K562 (cell line): ENCODE data around the gene OMP. TPM values are rescaled to one million over a fixed set of nuclear protein-coding genes. Genes with fewer than 3 reads are reported as not detected.

Experiments
- DNMT1 ChIP-seq: fragments of 450-650 bp; IDR thresholded peaks from 2 replicates; pipeline ENCODE4 v1.6.1; 2016; ENCODE audit warnings: antibody characterized with exemption, mild to moderate bottlenecking
- HDGF ChIP-seq: fragments of 450-650 bp; IDR thresholded peaks from 2 replicates; pipeline ENCODE4 v1.6.1; 2016
- MCM3 ChIP-seq: fragments of 450-650 bp; IDR thresholded peaks from 2 replicates; pipeline ENCODE4 v1.6.1; 2016
- PML ChIP-seq: IDR thresholded peaks from 2 replicates; pipeline ENCODE4 v1.6.1; 2012; ENCODE audit warnings: low read length, inconsistent platforms
- RB1 ChIP-seq: fragments of 450-650 bp; IDR thresholded peaks from 2 replicates; pipeline ENCODE4 v1.6.1; 2017; ENCODE audit warnings: low read depth, mild to moderate bottlenecking
- RFX1 ChIP-seq: fragments of 450-650 bp; IDR thresholded peaks from 2 replicates; pipeline ENCODE4 v1.6.1; 2016; ENCODE audit warnings: mild to moderate bottlenecking, moderate library complexity
- SIN3B ChIP-seq: fragments of 450-650 bp; IDR thresholded peaks from 2 replicates; pipeline ENCODE4 v1.6.1; 2017; ENCODE audit warnings: low read depth, mild to moderate bottlenecking, moderate library complexity
- TCF7 ChIP-seq: sonication (generic); IDR thresholded peaks from 2 replicates; pipeline ENCODE4 v1.6.1; 2016; ENCODE audit warnings: antibody characterized with exemption, borderline replicate concordance
- ZBTB7A ChIP-seq: IDR thresholded peaks from 2 replicates; pipeline ENCODE4 v1.6.1; 2011; ENCODE audit warnings: low read depth, mild to moderate bottlenecking, low read length, moderate library complexity, borderline replicate concordance; ENCODE audit not compliant: control insufficient read depth
- ZFP91 ChIP-seq: sonication (generic); formaldehyde crosslinking; IDR thresholded peaks from 2 replicates; pipeline ENCODE4 v1.8.0; 2022; ENCODE audit warnings: mild to moderate bottlenecking, missing genetic modification reagents
- ZNF143 ChIP-seq: sonication (generic); formaldehyde crosslinking; IDR thresholded peaks from 2 replicates; pipeline ENCODE4 v1.9.0; 2022; ENCODE audit warnings: mild to moderate bottlenecking, missing genetic modification reagents
- ZNF507 ChIP-seq: conservative IDR thresholded peaks from 2 replicates; pipeline ENCODE4 v1.6.1; 2017; ENCODE audit warnings: missing genetic modification characterization, missing compliant biosample characterization
- polyA plus RNA-seq, 8 experiments: library from polyadenylated mRNA; depleted of rRNA in 4 of 8; stranded (reverse) in 5 of 8; unstranded in 3 of 8; fragments of >200 nt; fragmentation: Nextera tagmentation in 2 of 8; fragmentation: Illumina TruSeq in 1 of 8; extraction: Ambion mirVana in 2 of 8; extraction: Trizol in 1 of 8; gene quantifications; 2 replicates each; pipeline versions ENCODE4 v1.2.1 to v1.2.3, GENCODE V29; 2011 to 2014; ENCODE audit warnings: inconsistent platforms in 1 of 8, missing spikeins in 1 of 8
- total RNA-seq, 7 experiments: library from RNA; depleted of rRNA in 6 of 7; stranded (reverse); fragments of >200 nt in 6 of 7; fragmentation: Illumina TruSeq in 2 of 7; extraction: Trizol in 2 of 7; gene quantifications; 2 replicates each; pipeline versions ENCODE4 v1.2.1 to v1.2.3, GENCODE V29; 2011 to 2021; ENCODE audit warnings: low replicate concordance in 1 of 7
- TF ChIP-seq, protein P1 (sequence below): fragments of 200-600 bp; sonication (generic); IDR thresholded peaks from one replicate; pipeline ENCODE4 v1.6.1; 2012; ENCODE audit warnings: mild to moderate bottlenecking, low read depth, low read length, inconsistent platforms
- TF ChIP-seq, protein P2 (sequence below), 3 experiments: IDR thresholded peaks in 2 of 3; conservative IDR thresholded peaks in 1 of 3; 2 replicates each; pipeline ENCODE4 v1.5.1; 2011 to 2012; ENCODE audit warnings: low read length in 3 of 3, mild to moderate bottlenecking in 3 of 3, control low read depth in 2 of 3, improper control_type of control experiment in 1 of 3, inconsistent platforms in 1 of 3, low read depth in 1 of 3, mixed read lengths in 1 of 3, moderate library complexity in 1 of 3; ENCODE audit not compliant: insufficient read depth in 2 of 3

Gene OMP
- total and polyA plus RNA-seq, 9 of the 15 experiments (the other 6 are each of a cell fraction or from before 2014, with no cell fraction given), result not detected

GRCh38 chr11:77066229-77067042 lies 36.2 kb upstream of the OMP start, which contains the start of gene CAPN5 (continued):
- TF ChIP-seq, protein P1, sequence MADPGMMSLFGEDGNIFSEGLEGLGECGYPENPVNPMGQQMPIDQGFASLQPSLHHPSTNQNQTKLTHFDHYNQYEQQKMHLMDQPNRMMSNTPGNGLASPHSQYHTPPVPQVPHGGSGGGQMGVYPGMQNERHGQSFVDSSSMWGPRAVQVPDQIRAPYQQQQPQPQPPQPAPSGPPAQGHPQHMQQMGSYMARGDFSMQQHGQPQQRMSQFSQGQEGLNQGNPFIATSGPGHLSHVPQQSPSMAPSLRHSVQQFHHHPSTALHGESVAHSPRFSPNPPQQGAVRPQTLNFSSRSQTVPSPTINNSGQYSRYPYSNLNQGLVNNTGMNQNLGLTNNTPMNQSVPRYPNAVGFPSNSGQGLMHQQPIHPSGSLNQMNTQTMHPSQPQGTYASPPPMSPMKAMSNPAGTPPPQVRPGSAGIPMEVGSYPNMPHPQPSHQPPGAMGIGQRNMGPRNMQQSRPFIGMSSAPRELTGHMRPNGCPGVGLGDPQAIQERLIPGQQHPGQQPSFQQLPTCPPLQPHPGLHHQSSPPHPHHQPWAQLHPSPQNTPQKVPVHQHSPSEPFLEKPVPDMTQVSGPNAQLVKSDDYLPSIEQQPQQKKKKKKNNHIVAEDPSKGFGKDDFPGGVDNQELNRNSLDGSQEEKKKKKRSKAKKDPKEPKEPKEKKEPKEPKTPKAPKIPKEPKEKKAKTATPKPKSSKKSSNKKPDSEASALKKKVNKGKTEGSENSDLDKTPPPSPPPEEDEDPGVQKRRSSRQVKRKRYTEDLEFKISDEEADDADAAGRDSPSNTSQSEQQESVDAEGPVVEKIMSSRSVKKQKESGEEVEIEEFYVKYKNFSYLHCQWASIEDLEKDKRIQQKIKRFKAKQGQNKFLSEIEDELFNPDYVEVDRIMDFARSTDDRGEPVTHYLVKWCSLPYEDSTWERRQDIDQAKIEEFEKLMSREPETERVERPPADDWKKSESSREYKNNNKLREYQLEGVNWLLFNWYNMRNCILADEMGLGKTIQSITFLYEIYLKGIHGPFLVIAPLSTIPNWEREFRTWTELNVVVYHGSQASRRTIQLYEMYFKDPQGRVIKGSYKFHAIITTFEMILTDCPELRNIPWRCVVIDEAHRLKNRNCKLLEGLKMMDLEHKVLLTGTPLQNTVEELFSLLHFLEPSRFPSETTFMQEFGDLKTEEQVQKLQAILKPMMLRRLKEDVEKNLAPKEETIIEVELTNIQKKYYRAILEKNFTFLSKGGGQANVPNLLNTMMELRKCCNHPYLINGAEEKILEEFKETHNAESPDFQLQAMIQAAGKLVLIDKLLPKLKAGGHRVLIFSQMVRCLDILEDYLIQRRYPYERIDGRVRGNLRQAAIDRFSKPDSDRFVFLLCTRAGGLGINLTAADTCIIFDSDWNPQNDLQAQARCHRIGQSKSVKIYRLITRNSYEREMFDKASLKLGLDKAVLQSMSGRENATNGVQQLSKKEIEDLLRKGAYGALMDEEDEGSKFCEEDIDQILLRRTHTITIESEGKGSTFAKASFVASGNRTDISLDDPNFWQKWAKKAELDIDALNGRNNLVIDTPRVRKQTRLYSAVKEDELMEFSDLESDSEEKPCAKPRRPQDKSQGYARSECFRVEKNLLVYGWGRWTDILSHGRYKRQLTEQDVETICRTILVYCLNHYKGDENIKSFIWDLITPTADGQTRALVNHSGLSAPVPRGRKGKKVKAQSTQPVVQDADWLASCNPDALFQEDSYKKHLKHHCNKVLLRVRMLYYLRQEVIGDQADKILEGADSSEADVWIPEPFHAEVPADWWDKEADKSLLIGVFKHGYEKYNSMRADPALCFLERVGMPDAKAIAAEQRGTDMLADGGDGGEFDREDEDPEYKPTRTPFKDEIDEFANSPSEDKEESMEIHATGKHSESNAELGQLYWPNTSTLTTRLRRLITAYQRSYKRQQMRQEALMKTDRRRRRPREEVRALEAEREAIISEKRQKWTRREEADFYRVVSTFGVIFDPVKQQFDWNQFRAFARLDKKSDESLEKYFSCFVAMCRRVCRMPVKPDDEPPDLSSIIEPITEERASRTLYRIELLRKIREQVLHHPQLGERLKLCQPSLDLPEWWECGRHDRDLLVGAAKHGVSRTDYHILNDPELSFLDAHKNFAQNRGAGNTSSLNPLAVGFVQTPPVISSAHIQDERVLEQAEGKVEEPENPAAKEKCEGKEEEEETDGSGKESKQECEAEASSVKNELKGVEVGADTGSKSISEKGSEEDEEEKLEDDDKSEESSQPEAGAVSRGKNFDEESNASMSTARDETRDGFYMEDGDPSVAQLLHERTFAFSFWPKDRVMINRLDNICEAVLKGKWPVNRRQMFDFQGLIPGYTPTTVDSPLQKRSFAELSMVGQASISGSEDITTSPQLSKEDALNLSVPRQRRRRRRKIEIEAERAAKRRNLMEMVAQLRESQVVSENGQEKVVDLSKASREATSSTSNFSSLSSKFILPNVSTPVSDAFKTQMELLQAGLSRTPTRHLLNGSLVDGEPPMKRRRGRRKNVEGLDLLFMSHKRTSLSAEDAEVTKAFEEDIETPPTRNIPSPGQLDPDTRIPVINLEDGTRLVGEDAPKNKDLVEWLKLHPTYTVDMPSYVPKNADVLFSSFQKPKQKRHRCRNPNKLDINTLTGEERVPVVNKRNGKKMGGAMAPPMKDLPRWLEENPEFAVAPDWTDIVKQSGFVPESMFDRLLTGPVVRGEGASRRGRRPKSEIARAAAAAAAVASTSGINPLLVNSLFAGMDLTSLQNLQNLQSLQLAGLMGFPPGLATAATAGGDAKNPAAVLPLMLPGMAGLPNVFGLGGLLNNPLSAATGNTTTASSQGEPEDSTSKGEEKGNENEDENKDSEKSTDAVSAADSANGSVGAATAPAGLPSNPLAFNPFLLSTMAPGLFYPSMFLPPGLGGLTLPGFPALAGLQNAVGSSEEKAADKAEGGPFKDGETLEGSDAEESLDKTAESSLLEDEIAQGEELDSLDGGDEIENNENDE, result no peak
- TF ChIP-seq, protein P2, sequence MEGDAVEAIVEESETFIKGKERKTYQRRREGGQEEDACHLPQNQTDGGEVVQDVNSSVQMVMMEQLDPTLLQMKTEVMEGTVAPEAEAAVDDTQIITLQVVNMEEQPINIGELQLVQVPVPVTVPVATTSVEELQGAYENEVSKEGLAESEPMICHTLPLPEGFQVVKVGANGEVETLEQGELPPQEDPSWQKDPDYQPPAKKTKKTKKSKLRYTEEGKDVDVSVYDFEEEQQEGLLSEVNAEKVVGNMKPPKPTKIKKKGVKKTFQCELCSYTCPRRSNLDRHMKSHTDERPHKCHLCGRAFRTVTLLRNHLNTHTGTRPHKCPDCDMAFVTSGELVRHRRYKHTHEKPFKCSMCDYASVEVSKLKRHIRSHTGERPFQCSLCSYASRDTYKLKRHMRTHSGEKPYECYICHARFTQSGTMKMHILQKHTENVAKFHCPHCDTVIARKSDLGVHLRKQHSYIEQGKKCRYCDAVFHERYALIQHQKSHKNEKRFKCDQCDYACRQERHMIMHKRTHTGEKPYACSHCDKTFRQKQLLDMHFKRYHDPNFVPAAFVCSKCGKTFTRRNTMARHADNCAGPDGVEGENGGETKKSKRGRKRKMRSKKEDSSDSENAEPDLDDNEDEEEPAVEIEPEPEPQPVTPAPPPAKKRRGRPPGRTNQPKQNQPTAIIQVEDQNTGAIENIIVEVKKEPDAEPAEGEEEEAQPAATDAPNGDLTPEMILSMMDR (IDR thresholded peaks at IDR 0.05 in 2 of 3, conservative IDR thresholded peaks at IDR 0.05 in 1 of 3; ENCODE audit: insufficient read depth in 2 of 3, low read depth in 1 of 3, low read length in 3 of 3), result peak; percentile 26 to 43 (median 42); a peak in 3 of 6 replicates
- TF ChIP-seq ZFP91 (no peak), RFX1 (no peak), RB1 (peak; percentile 71; the same call in 1 of the 2 replicates), DNMT1 (no peak), SIN3B (no peak; the same call in 1 of the 2 replicates), TCF7 (no peak), HDGF (no peak), PML (no peak), ZNF143 (CRISPR knock-in tag) (no peak), ZNF507 (tag) (no peak), ZBTB7A (peak; percentile 54; the same call in 1 of the 2 replicates), MCM3 (no peak)
